ENCODE results near the gene OR2AE1.

Gene OR2AE1

DNA sequence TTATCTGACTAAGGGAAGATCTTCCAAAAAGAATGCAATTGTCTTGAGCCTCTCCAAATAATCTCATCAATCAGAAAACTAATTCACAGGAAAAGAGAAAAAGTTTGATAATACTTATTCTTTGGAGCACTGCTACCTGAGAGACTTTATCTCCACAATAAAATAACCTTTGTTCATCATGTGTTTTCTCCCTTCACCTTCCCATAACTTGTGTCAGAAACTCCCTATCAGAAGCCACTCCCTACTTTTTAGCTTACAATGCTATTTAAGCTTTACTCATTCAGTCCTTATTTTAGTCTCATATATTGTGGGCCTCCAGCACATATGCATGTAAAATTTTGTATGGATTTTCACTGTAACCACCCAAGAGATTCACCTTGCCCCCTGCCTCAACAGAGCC is 48.0 kb downstream of the OR2AE1 start:
- no peak overlapping the region for H3K9ac ChIP-seq (ENCODE audit: low read length)

DNA sequence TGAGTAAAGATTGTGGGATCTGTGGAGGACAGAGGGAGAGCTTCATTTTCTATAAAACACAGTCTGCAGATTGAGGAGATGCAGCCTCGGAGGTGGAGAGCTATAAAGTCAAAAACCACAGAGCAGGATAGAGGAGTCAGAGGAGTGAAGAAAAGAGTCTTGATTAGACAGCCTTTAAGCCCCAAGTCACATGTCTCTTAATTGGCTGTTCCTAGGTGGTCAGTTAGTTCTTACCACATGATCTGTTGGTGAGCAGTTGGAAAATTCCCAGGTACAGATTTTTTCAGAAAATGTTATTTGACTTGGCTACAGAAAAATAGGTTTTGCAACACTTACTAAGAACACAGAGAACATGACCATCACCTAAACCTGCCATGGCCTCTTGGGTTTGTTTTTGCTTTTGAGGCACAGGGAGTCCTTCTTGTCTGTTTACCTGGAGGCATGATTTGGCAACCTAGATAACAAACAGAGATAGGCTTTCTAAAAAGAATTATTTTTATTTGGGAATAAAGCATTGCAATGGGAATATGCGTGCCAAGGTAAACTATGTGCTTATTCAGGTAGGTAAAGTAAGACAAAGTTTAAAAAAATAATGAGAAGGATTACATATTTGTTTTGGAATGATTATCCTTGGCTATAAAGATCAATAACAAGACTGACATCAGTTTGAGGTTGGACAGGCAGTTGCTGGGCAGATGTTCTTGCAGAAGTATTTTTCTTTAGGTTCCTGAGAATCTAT is 49.6 kb downstream of the OR2AE1 start:
- H3K4me3 ChIP-seq (ENCODE audit: low read depth, low read length, poor library complexity, severe bottlenecking) = no peak overlapping the region
- H4K20me1 ChIP-seq (ENCODE audit: insufficient read depth, low read length) = no peaks in the 10 kb centered on the region
- no peaks in the 10 kb centered on the region for H3K36me3 ChIP-seq (ENCODE audit: insufficient read depth, low read length)
- H3K27me3 ChIP-seq (ENCODE audit: insufficient read depth, low read length) = no peaks in the 10 kb centered on the region
- no peaks in the 10 kb centered on the region for H3K9me2 ChIP-seq (ENCODE audit: low read depth, low read length)
- no peaks in the 10 kb centered on the region for H3K9me3 ChIP-seq (ENCODE audit: low read length)
- H3F3A ChIP-seq (ENCODE audit: insufficient read depth, low read length) = no peaks in the 10 kb centered on the region
- H3K9ac ChIP-seq (ENCODE audit: low read length) = no peak overlapping the region
- no peak overlapping the region for H2AFZ ChIP-seq (ENCODE audit: low read length)
- H3K4me2 ChIP-seq (ENCODE audit: low read length) = no peak overlapping the region
- no peaks in the 10 kb centered on the region for H3K4me1 ChIP-seq (ENCODE audit: insufficient read depth, low read length, severe bottlenecking)
- no peak overlapping the region for H3K27ac ChIP-seq (ENCODE audit: low read depth, low read length, poor library complexity, severe bottlenecking)
- TF ChIP-seq, protein P1, sequence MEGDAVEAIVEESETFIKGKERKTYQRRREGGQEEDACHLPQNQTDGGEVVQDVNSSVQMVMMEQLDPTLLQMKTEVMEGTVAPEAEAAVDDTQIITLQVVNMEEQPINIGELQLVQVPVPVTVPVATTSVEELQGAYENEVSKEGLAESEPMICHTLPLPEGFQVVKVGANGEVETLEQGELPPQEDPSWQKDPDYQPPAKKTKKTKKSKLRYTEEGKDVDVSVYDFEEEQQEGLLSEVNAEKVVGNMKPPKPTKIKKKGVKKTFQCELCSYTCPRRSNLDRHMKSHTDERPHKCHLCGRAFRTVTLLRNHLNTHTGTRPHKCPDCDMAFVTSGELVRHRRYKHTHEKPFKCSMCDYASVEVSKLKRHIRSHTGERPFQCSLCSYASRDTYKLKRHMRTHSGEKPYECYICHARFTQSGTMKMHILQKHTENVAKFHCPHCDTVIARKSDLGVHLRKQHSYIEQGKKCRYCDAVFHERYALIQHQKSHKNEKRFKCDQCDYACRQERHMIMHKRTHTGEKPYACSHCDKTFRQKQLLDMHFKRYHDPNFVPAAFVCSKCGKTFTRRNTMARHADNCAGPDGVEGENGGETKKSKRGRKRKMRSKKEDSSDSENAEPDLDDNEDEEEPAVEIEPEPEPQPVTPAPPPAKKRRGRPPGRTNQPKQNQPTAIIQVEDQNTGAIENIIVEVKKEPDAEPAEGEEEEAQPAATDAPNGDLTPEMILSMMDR (IDR thresholded peaks at IDR 0.05; ENCODE audit: low read length) = no peak
- no peak for TF ChIP-seq EZH2 (IDR thresholded peaks at IDR 0.05; ENCODE audit: borderline replicate concordance, low read length)
- H3K79me2 ChIP-seq (ENCODE audit: insufficient read depth, low read length) = no peaks in the 10 kb centered on the region

More for the DNA sequence above, 48.0 kb downstream of the OR2AE1 start:
- H3K4me3 ChIP-seq (ENCODE audit: low read depth, low read length, poor library complexity, severe bottlenecking) = no peak overlapping the region
- no peak overlapping the region for H2AFZ ChIP-seq (ENCODE audit: low read length)
- H3K27me3 ChIP-seq (ENCODE audit: insufficient read depth, low read length) = no peaks in the 10 kb centered on the region
- H3K27ac ChIP-seq (ENCODE audit: low read depth, low read length, poor library complexity, severe bottlenecking) = no peak overlapping the region
- no peaks in the 10 kb centered on the region for H3F3A ChIP-seq (ENCODE audit: insufficient read depth, low read length)
- no peaks in the 10 kb centered on the region for H3K36me3 ChIP-seq (ENCODE audit: insufficient read depth, low read length)
- TF ChIP-seq, protein P1 (IDR thresholded peaks at IDR 0.05; ENCODE audit: low read length) = no peak
- TF ChIP-seq EZH2 (IDR thresholded peaks at IDR 0.05; ENCODE audit: borderline replicate concordance, low read length) = no peak
- H3K79me2 ChIP-seq (ENCODE audit: insufficient read depth, low read length) = no peaks in the 10 kb centered on the region
- no peaks in the 10 kb centered on the region for H3K4me1 ChIP-seq (ENCODE audit: insufficient read depth, low read length, severe bottlenecking)
- H3K9me2 ChIP-seq (ENCODE audit: low read depth, low read length) = no peaks in the 10 kb centered on the region
- no peak overlapping the region for H3K4me2 ChIP-seq (ENCODE audit: low read length)
- H4K20me1 ChIP-seq (ENCODE audit: insufficient read depth, low read length) = no peaks in the 10 kb centered on the region
- no peaks in the 10 kb centered on the region for H3K9me3 ChIP-seq (ENCODE audit: low read length)

Data from OCI-LY1 (cell line).